Keratinocyte (primary cell): ENCODE results near the gene KCNH8. TPM values are rescaled to one million over a fixed set of nuclear protein-coding genes. Genes with fewer than 3 reads are reported as not detected.

ENCODE experiments used
- DNase-seq: peaks from one replicate; pipeline ENCODE4 v3.0.0-alpha.2; 2011; ENCODE audit warnings: low read depth, missing footprints, low spot score
- FAIRE-seq: peaks from 2 replicates; lab custom pipeline; 2011; peaks lifted over from hg19 to GRCh38; lab: Jason Lieb, UNC
- H2AFZ ChIP-seq: 2 replicates; pipeline ENCODE4 v1.6.0; 2012; ENCODE audit warnings: low read length, control low read depth, inconsistent platforms; ENCODE audit not compliant: control insufficient read depth
- H3K27ac ChIP-seq: 2 replicates; pipeline ENCODE4 v1.5.1; 2011; ENCODE audit warnings: low read length; ENCODE audit not compliant: control insufficient read depth, insufficient read depth
- H3K27me3 ChIP-seq: 3 replicates; pipeline ENCODE4 v1.6.0; 2011; ENCODE audit warnings: low read length; ENCODE audit not compliant: control insufficient read depth, insufficient read depth; ENCODE audit errors: extremely low read depth
- H3K36me3 ChIP-seq, 2 experiments: 2 replicates in 1 of 2; 3 replicates in 1 of 2; pipeline ENCODE4 v1.5.1; 2011; ENCODE audit warnings: low read length in 2 of 2, mild to moderate bottlenecking in 1 of 2; ENCODE audit not compliant: control insufficient read depth in 2 of 2, insufficient read depth in 2 of 2; ENCODE audit errors: extremely low read depth in 1 of 2
- H3K4me1 ChIP-seq: 3 replicates; pipeline ENCODE4 v1.5.1; 2011; ENCODE audit warnings: low read length; ENCODE audit not compliant: control insufficient read depth, insufficient read depth; ENCODE audit errors: extremely low read depth
- H3K4me2 ChIP-seq: 3 replicates; pipeline ENCODE4 v1.6.0; 2011; ENCODE audit warnings: low read depth, low read length; ENCODE audit not compliant: control insufficient read depth, insufficient read depth; ENCODE audit errors: extremely low read depth
- H3K4me3 ChIP-seq, 3 experiments: fragments of 200-600 bp in 1 of 3; sonication (generic) in 1 of 3; 2 replicates in 2 of 3; 3 replicates in 1 of 3; pipeline ENCODE4 v1.5.1; 2011 to 2016; ENCODE audit warnings: low read length in 3 of 3, mild to moderate bottlenecking in 3 of 3, control low read depth in 2 of 3, inconsistent platforms in 1 of 3, low read depth in 1 of 3, mixed read lengths in 1 of 3, mixed run types in 1 of 3, moderate library complexity in 1 of 3; ENCODE audit not compliant: control insufficient read depth in 2 of 3, insufficient read depth in 2 of 3; ENCODE audit errors: extremely low read depth in 1 of 3
- H3K79me2 ChIP-seq: 2 replicates; pipeline ENCODE4 v1.6.0; 2012; ENCODE audit warnings: low read length; ENCODE audit not compliant: control insufficient read depth, insufficient read depth
- H3K9ac ChIP-seq: 3 replicates; pipeline ENCODE4 v1.6.0; 2011; ENCODE audit warnings: low read length; ENCODE audit not compliant: control insufficient read depth, insufficient read depth; ENCODE audit errors: extremely low read depth
- H3K9me1 ChIP-seq: 3 replicates; pipeline ENCODE4 v1.6.0; 2011; ENCODE audit warnings: low read length; ENCODE audit not compliant: control insufficient read depth, insufficient read depth; ENCODE audit errors: extremely low read depth
- H3K9me3 ChIP-seq: 2 replicates; pipeline ENCODE4 v1.5.1; 2012; ENCODE audit warnings: low read depth, low read length; ENCODE audit not compliant: control insufficient read depth
- H4K20me1 ChIP-seq: 3 replicates; pipeline ENCODE4 v1.6.0; 2011; ENCODE audit warnings: low read length; ENCODE audit not compliant: control insufficient read depth, insufficient read depth; ENCODE audit errors: extremely low read depth
- EZH2 ChIP-seq: IDR thresholded peaks from one replicate; pipeline ENCODE4 v1.6.1; 2012; ENCODE audit warnings: inconsistent platforms, mild to moderate bottlenecking, low read length, moderate library complexity
- dilution Hi-C: fragments of 300-500 bp; cut with MboI; formaldehyde crosslinking; loops from one replicate; pipeline ENCODE4 v1.7.0; 2020; ENCODE audit warnings: low sequenced_read_pairs; ENCODE audit not compliant: extremely low pct_ligation_motif_present
- polyA plus RNA-seq, 5 experiments: library from polyadenylated mRNA; depleted of rRNA in 3 of 5; stranded (reverse) in 3 of 5; stranded (forward) in 1 of 5; unstranded in 1 of 5; fragments of >200 nt; gene quantifications; 1 replicate in 1 of 5; 2 replicates in 3 of 5; 3 replicates in 1 of 5; pipeline versions ENCODE4 v1.2.1 to v1.2.3, GENCODE V29; 2011 to 2012; ENCODE audit warnings: missing spikeins in 2 of 5, low read depth in 1 of 5, low replicate concordance in 1 of 5
- TF ChIP-seq, protein P1 (sequence below), 3 experiments: IDR thresholded peaks in 1 of 3; conservative IDR thresholded peaks in 1 of 3; optimal IDR thresholded peaks in 1 of 3; 2 replicates in 2 of 3; 3 replicates in 1 of 3; pipeline versions ENCODE3 to v1.5.1; 2011; ENCODE audit warnings: low read length in 3 of 3, mild to moderate bottlenecking in 3 of 3, moderate library complexity in 2 of 3, control low read depth in 1 of 3, inconsistent platforms in 1 of 3; ENCODE audit not compliant: insufficient read depth in 2 of 3; ENCODE audit errors: extremely low read depth in 1 of 3

The KCNH8 gene
- polyA plus RNA-seq, 1 donor (not counting 4 experiments of a cell fraction or from before 2014, with no cell fraction given): not detected

DNA sequence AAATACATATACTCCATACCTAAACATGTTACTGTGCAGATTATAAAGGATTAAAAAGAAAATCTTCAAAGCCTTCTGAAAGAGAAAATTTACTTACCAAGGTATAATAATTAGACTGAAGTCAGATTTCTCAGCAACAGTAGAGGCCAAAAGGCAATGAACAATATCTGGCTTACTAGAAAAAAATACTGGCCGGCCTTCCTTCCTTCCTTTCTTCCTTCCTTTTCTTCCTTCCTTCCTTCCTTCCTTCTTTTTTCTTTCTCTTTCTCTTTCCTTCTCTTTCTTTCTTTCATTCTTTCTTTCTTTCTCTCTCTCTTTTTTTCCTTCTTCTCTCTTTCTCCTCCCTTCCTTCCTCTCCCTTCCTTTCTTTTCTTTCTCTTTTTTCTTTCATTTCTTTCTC is 209.6 kb downstream of the KCNH8 start:
- dilution Hi-C loops: no loop called here
- no peak overlapping the region for H3K4me2 ChIP-seq
- H3K9me3 ChIP-seq: no peaks in the 10 kb centered on the region
- H3K9ac ChIP-seq: no peak overlapping the region
- H2AFZ ChIP-seq: no peak overlapping the region
- no peak overlapping the region for H3K4me3 ChIP-seq
- H3K4me1 ChIP-seq: no peaks in the 10 kb centered on the region
- H3K27ac ChIP-seq: no peak overlapping the region
- H4K20me1 ChIP-seq: no peaks in the 10 kb centered on the region
- TF ChIP-seq EZH2: no peak
- TF ChIP-seq, protein P1, sequence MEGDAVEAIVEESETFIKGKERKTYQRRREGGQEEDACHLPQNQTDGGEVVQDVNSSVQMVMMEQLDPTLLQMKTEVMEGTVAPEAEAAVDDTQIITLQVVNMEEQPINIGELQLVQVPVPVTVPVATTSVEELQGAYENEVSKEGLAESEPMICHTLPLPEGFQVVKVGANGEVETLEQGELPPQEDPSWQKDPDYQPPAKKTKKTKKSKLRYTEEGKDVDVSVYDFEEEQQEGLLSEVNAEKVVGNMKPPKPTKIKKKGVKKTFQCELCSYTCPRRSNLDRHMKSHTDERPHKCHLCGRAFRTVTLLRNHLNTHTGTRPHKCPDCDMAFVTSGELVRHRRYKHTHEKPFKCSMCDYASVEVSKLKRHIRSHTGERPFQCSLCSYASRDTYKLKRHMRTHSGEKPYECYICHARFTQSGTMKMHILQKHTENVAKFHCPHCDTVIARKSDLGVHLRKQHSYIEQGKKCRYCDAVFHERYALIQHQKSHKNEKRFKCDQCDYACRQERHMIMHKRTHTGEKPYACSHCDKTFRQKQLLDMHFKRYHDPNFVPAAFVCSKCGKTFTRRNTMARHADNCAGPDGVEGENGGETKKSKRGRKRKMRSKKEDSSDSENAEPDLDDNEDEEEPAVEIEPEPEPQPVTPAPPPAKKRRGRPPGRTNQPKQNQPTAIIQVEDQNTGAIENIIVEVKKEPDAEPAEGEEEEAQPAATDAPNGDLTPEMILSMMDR (optimal IDR thresholded peaks at IDR 0.05 in 1 of 3, IDR thresholded peaks at IDR 0.05 in 1 of 3, conservative IDR thresholded peaks at IDR 0.05 in 1 of 3; ENCODE audit: extremely low read depth in 1 of 3, insufficient read depth in 2 of 3, low read length in 3 of 3): no peak
- FAIRE-seq: no peak
- no peak for DNase-seq
- H3K79me2 ChIP-seq: no peaks in the 10 kb centered on the region
- H3K9me1 ChIP-seq: no peaks in the 10 kb centered on the region
- no peaks in the 10 kb centered on the region for H3K27me3 ChIP-seq
- H3K36me3 ChIP-seq: no peaks in the 10 kb centered on the region

DNA sequence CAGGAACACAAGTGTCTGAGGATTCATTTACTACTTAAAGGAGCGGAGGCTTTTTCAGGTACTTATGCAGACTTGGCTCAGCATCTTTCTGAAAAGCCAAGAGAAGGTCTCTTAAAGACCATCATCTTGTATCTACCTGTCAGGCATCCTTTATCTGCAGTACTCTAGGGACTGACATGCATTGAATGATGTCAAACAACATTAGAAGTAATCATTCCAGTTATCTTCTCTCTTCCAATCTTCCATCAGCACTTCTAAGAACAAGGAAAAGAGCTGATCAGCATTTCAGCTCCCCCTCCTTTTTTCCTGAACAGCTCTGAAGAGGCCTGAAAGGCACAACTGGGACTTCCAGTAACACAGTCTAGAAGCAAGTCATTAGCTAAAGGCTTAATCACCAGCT is 214.8 kb downstream of the KCNH8 start:
- H3K9ac ChIP-seq: no peak overlapping the region

More for the DNA sequence above, 214.8 kb downstream of the KCNH8 start:
- no peaks in the 10 kb centered on the region for H3K36me3 ChIP-seq
- no peak for DNase-seq
- no peak overlapping the region for H3K4me3 ChIP-seq
- no peaks in the 10 kb centered on the region for H4K20me1 ChIP-seq
- no peaks in the 10 kb centered on the region for H3K9me1 ChIP-seq
- no peak for TF ChIP-seq EZH2
- TF ChIP-seq, protein P1 (optimal IDR thresholded peaks at IDR 0.05 in 1 of 3, IDR thresholded peaks at IDR 0.05 in 1 of 3, conservative IDR thresholded peaks at IDR 0.05 in 1 of 3; ENCODE audit: extremely low read depth in 1 of 3, insufficient read depth in 2 of 3, low read length in 3 of 3): no peak
- H3K4me2 ChIP-seq: no peak overlapping the region
- H2AFZ ChIP-seq: no peak overlapping the region
- no peaks in the 10 kb centered on the region for H3K27me3 ChIP-seq
- dilution Hi-C loops: no loop called here
- H3K27ac ChIP-seq: no peak overlapping the region
- H3K79me2 ChIP-seq: no peaks in the 10 kb centered on the region
- no peak for FAIRE-seq
- no peaks in the 10 kb centered on the region for H3K9me3 ChIP-seq
- no peaks in the 10 kb centered on the region for H3K4me1 ChIP-seq
